GM18498 (cell line): ENCODE data around the gene C2orf66.

Source experiments
- ATAC-seq: cut with Tn5 transposase; IDR thresholded peaks from one replicate; pipeline ENCODE4 v1.9.1; 2021; ENCODE audit warnings: mild to moderate bottlenecking, moderate library complexity; ENCODE audit not compliant: unreplicated experiment

The C2orf66 gene

DNA sequence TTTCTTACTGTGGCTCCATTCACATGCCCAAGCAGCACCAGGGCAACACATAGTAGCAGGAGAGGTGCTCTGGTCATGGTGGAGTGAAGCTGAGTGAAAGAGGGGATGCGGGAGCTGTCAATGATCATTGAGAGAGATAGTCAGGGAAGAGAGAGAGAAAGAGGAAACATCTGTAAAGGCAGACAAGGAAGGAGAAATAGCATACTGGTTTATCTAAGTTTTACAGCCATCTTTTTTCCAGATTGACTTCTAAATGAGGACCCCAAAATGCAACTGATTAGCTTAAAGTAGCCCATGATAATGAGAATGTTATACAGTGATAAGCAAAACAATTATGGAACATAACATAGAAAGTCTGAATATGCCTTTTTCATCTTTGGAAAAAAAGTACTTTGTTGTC lies at the start of gene C2orf66:
Gene C2orf66, minus strand, starts transcription at position 96 of the 400 bp plus-strand sequence. Its CDS starts 19 bp downstream, at position 77.
- no peak for ATAC-seq

DNA sequence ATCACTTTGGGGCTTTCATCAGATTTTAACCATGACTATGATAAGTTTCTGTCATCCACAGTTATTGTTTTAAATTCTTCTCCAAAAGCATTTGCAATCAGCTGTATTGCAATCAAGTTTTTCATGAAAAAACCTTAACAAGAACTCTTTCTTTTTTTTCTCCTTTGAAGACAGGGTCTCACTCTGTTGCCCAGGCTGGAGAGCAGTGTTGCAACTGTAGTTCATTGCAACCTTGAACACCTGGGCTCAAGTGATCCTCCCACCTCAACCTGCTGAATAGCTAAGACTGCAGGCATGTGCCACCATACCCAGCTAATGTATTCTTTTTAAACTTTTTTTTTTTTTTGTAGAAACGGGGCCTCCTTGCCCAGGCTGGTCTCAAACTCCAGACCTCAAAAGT lies 45.5 kb upstream of the C2orf66 start:
- no peak for ATAC-seq

DNA sequence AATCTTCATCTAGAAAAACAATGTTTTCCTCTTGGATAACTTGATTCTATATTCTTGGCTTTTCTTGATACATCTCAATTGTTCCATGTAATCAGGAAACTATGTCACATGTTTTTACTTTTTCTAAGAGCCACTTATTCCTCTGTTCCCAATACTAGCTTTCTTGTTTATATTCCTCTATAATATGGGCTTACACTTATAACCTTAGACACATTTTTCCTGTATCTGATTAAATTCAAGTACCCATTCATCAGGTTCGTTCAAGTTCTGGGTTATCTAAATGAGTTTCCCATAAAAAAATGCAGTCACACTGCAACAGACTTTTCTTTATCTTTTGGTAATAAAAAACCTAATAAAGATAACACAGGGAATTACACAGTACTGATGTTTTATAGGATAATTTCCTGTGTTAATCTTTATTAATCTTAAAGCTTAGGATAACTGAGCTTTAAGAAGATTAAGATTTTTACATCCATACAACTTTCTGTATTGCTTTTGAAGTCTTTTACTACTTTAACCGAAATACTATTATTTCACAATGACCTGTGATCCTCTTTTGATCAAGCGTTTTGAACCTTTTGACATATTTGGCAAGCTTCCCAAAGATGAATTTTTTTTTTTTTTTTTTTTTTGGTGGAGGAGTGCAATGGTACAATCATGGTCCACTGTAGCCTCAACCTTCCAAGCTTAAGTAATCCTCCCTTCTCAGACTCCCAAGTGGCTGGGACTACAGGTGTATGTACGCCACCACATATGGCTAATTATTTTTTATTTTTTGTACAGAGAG lies 44.3 kb upstream of the C2orf66 start:
- no peak for ATAC-seq

DNA sequence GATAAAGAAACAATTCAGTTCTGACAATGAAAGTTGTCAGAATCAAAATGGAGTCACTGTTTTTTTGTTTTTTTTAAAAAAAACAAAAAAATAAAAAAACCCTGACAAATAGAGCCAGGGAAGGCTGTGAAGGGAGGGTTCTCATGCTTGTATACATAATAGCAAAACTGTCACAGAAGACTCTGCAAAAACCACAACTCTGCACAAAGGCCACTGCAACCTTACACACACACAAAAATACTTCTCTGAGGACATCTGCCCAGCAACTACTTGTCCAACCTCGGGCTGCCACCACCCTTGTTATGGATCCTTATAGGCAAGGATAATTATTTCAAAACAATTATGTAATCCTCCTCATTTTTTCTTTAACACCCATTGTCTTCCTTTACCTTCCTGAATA lies 41.9 kb upstream of the C2orf66 start:
- no peak for ATAC-seq

DNA sequence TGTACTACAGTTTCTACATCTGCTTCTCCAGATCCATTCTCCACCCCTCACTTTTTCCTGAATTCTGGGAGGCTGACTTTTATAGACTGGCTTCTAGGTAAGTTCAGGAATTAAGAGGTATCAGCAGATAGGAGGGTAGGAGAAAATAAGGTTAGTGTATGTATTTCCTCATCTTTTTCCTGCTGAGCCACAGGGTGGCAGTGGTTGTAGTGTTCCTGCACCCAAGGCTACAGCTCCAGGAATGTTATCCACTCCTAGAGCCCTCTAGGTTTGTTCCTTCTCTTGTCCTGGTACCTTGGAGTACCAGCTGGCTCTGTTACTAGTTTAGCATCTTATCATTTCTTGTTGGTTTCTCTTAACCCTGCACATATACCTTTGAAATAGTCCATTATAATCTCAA lies 40.7 kb upstream of the C2orf66 start:
- no peak for ATAC-seq

DNA sequence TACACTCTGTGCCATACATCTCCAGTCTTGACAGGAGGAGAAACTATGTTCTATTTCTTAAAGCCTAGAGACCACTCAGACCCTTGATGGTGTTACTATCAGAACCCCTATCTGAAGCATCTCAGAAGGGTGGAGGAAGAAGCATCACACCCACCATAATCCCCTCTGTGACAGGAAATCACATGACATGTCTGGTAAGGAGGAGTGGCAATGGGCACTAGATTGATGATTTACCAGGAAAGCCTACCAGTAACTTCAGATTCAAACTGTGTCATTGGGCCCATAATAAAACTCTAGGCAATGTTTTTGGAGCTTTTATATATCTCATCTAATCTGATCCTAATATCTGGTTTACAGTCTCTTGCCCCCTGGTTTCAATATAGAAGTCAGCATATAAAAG lies 37.1 kb upstream of the C2orf66 start:
- ATAC-seq, result no peak

DNA sequence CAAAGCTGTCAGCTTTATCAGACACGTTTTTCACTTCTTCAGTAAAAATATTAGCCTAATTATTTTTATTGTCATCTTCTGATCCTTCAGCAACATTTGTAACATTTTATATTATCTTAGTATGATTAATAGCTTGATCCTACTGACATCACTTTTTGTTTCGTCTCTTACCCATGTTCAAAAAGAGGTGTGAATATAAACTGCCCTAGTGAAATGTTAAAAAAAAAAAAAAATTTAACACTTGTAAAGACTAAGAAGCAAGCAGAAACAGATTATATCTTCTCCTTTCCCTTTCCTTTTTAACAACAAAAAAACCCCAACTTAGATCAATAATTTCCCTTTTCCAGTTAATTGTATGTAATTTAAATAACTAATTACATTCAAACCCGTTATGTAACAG lies 36.2 kb upstream of the C2orf66 start:
- no peak for ATAC-seq

DNA sequence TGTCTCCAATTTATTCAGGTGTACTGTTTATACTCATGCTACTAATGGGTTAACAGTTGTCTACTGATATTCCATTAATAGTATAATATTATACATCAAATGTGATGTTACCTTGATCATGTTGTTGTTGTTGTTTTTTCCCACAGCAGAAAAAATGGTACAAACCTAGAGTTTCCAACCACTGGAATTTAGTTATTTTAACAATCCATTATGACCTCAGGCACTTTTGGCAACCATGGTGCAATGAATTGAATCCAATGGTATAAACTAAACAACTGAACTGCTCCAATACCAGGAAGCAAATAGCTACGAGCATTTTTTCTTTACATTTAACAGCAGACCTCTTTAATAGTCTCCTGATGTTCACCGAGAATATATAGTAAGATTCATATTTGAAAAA lies 31.0 kb upstream of the C2orf66 start:
- no peak for ATAC-seq

DNA sequence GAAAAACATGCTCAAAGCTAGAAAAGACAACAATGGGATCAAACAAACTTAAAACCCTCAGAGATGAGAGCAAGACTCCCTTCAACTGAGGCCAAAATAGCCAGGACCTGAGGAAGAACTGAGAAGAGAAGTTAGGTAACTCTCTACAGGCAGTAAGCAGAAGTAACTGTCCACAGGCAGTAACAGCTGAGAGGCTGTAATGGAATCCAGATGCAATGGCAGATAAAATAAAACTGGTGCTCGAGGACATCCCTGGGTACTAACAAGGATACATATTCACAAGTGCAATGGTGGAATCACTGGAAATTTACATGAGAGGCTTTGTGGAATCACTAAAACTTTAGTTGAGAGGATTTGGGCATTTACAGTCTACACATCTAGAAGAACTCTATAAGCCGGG lies 30.4 kb upstream of the C2orf66 start:
- ATAC-seq, result no peak

DNA sequence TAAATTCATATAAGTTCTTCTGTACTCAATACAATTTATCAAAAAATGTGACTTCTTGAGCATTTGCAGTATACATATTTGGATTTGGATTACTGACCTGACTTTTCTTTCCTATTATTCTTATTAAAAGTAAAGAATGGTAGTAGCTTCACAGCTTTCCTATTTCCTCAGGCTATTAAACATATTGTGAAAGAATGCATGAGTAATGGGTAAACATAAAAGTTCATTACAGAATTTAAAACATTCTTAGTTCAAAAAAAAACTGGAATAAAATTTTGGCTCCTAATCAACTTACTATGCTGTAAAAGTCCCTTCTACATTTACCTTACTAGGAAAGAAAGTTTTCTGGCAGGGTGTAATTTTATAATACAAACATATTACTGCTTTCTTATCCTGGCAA lies 27.3 kb upstream of the C2orf66 start:
- no peak for ATAC-seq

DNA sequence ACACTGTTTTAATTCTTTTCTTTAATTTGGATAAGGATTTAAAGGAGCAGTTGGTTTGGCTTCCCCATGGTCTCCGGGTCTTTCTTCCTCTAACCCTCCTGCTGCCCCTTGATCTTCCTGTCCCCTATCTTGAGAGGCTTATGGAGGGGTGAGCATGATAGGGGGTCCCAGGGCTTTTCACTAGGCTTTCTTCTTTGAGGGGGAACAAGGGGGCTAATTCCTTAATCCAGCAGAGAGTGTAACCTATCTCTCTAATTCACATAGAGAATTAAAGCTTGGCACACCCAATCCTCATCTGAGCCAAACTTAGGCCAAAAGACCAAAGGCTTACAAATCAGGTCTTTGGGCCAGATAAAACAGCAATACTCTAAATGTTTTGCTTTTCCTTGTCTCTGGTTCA lies 21.5 kb upstream of the C2orf66 start:
- ATAC-seq, result no peak

DNA sequence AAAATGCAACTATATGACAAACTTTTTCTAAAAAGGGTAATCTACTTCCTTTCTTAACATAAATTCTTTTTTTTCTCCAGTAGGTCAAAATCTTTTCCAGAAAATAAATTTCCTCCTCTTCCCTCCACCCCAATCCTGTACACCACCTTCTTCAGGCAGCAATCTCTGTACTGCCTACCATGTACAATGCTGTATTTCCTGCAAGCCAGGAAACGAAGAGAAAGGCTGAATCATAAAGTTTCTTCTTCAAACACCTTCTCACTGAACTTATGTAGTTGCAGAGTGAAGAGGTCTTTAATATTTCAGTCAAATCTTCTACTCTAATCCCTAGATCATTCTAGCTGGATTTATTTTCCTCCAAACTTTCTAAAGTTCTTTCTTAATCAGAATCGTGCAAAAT lies 18.2 kb upstream of the C2orf66 start:
- ATAC-seq, result no peak

DNA sequence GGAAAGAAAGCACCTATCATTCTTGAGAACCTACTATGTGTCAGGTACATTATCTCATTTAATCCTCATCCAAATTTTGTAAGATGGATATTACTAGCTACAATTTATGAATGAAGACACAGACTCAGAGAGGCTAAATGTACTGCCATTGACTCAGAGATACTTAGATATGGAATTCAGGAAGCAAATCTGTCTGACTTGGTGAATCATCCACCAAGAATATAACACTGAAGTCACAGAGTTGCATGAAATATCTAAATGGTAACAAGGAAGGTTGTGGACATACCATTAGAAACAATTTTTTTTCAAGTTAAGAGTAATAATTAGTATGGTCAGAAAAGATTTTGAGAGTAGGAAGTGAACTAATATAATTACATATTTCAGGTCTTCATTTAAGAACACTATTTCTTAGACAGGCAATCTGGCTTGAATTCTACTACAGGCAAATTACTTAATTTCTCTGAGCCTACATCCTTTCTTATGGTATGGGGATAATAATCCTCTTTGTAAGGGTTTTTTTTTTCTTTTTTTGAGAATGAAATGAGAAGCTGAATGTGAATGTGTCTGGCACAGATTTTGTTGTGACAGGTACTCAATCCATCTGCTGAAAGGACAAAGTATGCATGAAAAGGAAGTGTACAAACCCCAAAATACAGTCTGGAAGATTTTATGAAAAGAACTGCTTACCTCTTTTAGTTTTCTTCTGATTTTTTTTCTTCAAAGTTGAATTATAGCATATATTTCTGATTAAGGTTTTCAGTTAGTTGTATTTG lies 14.8 kb upstream of the C2orf66 start:
- no peak for ATAC-seq

DNA sequence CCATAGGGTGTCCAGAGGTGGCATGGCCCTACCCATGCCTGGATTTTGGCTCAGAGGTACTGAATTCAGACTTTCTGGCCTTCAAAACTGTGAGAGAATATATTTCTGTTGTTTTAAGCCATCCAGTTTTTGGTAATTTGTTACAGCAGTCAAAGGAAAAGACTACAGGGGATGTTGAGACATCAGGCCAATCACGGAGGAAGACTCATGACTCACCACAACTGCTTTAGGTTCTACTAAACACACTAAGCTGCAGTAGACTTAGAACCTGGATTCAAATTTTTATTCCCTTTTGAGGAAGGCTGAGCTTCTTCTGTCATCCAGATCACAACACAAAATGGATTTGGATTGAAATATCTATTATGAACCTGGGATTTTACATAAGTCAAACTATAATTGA lies 12.0 kb upstream of the C2orf66 start:
- no peak for ATAC-seq

DNA sequence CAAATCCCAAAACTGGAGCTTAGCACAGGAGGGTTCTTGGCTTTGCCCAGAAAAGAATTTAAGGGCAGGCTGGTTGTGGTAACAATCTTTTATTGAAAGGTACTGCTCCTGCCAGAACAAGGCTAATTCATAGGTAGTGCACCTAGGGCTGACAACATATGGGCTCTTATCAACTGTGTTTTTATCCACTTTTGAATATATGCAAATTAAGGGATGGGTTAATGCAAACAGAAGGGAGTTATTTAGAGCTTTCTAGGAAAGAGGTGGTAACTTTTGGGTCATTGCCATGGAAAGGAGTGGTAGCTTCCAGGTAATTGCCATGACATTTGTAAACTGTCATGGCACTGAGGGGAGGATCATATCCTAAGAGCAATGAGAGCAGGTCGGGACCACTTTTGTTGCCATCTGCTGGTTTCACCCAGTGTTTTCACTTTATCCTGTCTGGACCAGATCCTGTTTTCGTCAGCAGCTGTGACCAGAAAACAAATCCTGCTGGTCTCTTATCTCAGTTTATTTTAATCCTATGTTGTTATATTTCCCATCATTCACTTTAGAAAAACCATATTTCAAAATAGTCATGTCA lies 981 bp downstream of the C2orf66 start:
- no peak for ATAC-seq

DNA sequence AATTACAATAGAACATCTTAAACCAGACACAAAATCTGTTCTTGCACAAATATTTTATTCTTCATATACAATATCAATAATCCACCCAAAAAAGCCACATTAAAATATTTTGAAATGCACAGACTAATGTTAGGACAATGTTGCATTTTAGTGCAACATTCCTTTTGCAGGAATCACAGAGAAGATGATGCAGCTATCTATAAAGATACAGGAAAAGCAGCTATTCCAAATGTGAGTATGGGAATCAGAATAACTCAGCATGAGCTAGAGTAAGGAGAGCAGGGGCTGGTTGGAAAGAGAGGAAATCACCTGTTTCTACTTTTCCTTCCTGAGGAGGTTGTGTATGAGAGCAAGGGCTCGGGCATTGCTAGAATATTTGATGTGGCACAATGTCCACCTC lies 4.8 kb downstream of the C2orf66 start:
- no peak for ATAC-seq

DNA sequence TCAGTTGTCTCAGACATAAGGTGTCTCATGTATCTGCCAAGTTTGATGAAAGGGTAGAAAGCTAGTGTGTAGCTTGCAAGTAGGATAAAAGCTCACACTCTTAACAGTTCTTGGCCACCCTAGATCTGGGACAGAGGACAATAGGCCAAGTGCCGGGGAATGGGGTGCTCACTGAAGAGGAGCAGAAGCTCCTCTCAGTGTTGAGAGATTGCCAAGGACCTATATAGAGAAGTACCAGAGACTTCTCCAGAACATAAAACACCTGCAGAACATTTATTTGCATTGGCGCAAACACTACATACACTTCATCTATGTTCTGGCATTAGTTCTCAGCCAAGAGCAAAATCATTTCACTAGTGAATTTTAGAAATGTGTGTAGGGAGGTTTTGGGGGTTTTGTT lies 6.8 kb downstream of the C2orf66 start:
- no peak for ATAC-seq

DNA sequence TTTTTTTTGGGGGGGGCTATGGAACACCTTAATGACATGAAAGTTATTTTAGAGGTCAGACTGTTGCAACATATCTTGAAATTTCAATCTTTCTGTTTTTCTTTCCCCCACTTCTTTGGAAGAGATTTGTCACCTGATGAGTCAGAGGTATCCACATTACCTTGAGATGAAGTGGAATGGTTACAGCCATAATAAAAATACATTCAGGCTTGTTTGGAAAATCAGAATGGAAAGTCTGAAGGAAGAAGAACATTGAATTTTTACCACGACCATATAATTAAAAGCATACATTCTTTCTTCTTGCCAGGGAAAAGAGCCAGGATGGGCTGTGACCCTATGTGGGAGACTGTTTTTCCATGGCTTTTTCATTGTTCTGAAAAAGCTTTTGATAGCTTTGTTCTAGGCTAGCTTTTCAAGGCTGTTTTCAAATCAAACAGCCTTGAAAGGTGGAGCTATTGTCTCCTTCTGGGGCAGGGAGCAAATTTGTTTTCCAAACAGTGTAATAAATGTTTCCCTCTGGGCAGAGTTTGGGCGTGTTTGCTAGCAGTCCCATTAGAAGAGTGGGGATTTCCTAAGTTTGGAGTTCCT lies 7.4 kb downstream of the C2orf66 start:
- ATAC-seq, result no peak

DNA sequence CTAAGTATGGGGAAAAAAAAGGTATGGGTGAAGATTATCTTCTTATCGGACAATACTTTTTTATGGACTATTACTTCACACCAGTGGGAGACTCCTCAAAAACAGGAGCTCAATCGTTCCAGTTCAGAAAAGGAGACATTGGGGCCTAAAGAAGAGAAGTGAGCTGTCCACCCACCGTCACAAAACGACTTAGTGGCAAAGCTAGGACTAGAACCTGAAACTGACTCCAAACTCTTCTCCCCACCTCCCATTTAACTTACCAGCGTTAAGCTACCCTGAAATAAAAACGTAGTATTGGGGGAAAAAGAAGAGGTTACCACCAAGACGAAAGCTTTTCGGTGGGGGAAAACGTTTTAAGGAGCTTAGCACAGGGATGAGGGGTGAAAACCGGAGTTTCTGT lies 10.2 kb downstream of the C2orf66 start:
- ATAC-seq, result peak; percentile 6

DNA sequence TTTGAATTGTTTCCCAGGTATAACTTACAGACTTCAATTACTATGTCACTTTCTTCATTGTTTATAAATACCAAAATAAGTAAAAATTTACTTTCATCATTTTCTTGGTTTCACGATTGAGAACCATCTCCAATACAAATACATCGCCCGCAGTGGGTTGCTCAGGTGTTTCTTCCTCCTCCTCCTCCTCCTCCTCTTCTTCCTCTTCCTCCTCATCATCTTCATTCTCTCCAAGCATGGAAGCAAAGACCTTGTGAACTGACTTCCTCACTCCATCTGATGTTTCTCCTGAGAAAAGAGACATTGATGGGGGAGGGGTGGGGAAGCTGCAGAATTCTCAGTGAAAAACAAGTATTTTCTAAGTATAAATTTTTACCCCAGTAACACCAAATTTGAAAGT lies 16.3 kb downstream of the C2orf66 start:
- ATAC-seq, result no peak

DNA sequence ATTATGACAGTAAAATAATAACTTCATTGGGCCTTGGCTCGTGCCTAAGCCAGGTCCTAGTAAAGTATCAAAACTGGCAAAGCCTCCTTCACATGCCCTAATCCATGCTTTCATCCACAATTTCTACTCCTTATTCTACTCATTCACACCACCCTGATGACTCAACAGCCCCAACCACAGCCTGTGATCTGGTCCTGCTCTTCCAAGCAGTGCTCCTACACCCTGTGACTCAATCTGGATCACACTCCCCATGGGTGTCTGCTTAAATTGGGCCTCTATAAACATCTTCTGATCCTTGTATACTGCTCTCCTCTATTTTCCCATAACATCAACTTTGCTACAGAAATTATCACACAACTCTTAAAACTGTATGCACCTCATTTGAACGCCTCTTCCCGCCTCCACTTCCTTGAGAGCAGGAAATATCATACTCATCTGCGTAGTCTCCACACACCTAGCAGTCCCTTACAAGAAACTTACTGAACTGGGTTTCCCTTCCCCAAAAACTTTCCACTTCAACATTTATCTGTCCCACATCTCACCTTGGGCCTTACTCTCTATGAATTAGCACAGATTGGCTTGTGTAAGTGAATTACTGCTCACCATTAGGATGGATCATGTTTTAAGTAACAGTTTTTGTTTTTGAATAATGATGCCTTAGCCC lies 25.6 kb downstream of the C2orf66 start:
- ATAC-seq, result peak; percentile 67
